HG02852 (cell line): ENCODE results near the gene ITLN2.
"Not testable (repeated sequence)": the region's sequence is repeated elsewhere in the genome, so short reads cannot be mapped to it uniquely, and the experiment has no call there.

Experiments
- ATAC-seq: cut with Tn5 transposase; IDR thresholded peaks from one replicate; pipeline ENCODE4 v1.9.1; 2021; ENCODE audit warnings: mild to moderate bottlenecking, moderate library complexity; ENCODE audit not compliant: unreplicated experiment

ITLN2 gene

DNA sequence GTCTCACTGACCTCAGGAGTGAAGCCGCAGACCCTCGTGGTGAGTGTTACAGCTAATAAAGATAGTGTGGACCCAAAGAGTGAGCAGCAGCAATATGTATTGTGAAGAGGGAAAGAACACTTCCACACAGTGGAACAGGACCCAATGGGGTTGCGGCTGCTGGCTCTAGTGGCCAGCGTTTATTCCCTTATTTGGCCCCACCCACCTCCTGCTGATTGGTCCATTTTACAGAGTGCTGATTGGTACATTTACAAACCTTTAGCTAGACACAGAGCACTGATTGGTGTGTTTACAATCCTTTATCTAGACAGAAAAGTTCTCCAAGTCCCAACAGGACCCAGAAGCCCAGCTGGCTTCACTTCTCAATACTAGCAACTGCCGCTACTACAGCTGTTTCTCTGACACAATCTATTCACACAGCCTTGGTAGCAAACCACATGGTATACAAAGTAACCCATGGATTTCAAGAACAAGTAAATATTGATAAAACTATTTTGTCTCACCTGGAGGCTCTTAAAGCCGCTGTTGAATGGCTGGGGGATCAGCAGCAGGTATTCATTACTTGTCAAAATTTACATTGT lies 44.3 kb downstream of the ITLN2 start:
- ATAC-seq: no peak

DNA sequence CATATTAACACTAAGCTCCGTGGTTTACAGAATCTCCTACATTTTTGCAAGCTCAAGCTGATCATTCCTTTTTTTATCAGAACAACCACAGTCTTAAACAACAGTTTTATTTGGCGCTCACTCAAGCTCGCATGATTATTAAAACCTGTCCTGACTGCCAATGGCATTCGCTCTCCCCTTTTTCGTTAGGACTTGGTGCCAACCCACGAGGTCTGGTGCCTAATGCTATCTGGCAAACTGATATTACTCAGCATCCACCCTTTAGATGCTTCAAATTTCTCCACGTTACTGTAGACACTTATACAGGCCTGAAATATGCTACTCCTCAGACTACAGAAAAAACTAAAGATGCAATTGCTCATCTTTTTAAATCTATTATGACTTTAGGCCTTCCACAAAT lies 46.6 kb downstream of the ITLN2 start:
- no peak for ATAC-seq

DNA sequence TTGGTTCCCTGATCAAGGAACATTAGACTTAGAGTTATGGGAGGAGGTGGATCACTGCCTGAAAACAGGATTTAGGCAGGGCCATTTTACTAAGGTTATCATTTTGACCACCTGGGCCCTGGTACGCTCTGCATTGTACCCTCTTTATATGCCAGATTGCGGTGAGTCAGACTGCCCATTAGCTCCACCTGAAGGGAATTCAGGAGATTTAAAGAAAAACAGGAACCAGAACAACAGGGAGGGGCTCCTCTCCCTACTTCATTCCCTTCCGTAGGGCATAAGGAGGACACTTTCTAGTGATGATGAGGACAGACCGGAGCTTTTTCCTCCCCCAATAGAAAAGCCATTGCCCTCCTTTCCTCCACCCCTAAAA lies 49.0 kb downstream of the ITLN2 start:
- ATAC-seq: no peak

DNA sequence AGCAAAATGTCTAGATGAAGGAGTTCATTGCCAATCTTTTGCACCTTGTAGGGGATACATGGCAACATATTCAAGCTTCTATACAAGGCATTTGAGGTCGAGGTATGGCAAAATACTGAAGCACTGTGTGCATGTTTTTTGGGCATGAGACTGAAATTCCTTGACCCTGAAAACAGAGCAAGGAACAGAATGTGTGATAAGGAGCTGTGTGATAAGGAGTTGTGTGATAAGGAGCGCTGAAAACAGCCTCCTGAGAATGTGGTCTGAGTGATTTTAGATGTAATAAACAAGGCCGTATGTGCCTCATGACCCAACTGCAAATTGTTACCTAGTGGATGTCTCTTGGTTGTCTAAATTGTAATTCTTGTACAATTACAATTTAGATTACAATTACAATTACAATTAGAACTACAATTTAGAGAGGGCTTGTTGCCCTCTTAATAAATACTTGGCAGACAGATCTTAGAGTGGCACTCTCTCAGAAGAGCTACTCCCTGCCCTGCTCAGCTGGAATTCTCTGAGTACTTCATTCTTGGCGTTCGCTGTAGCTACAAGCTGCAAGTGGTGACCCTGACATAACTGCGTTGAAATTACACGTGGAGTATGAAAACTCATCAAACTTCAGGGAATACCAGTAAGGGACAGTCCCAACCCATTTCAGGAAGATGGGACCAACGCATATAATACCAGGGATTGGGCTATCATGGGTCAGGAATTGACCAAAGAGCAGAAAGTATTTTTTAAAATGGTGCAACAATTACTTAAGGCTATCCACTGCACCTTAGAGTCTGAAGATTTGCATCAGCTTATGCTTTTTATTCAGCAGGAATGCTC lies 49.6 kb downstream of the ITLN2 start:
- no peak for ATAC-seq

DNA sequence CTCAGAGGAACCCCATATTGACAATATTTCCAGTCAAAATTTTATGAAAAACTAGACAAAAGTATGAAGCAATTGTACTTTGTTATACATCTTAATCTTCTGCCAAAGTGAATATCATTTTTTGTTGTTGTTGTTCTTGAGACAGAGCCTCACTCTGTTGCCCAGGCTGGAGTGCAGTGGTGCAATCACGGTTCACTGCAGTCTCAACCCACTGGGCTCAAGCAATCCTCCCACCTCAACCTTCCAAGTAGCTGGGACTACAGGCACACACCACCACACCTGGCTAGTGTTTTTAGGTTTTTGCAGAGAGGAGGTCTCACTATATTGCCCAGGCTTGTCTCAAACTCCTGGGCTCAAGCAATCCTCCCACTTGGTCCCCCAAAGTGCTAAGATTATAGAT lies 52.4 kb downstream of the ITLN2 start:
- not testable (repeated sequence) for ATAC-seq

DNA sequence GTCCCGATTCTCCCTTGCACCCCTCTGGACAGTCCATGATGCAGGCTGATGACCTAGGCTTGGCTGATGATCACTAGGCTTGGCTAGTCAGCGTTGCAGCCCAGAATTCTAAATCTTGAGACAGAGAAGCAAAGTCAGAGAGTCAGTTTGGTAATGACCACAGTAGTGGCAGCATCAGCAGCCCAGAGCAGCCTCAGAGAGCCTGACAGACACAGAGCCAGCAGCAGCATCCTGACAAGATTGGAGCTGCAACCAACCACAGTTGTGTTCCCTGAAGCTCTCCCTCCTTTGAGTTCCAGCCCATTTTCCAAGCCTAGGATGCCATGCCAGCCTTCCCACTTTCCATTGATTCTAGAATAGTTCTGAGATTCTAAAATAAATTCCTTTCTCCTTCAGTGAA lies 52.8 kb downstream of the ITLN2 start:
- ATAC-seq: no peak

DNA sequence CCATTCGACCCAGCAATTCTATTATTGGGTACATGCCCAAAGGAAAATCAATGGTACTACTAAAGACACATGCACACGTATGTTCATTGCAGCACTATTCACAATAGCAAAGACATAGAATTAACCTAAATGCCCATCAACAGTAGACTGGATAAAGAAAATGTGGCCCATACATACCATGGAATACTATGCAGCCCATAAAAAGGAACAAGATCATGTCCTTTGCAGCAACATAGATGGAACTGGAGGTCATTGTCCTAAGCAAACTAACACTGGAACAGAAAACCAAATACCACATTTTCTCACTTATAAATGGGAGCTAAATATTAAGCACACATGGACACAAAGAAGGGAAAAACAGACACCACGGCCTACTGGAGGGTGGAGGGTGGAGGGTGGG lies 53.9 kb downstream of the ITLN2 start:
- ATAC-seq: not testable (repeated sequence)
